ENCODE measurements around the gene RBBP4.

Gene RBBP4

GRCh38 chr1:32650752-32651460, at the start of gene RBBP4:
TSS of gene RBBP4 (plus strand) at chr1:32651208. CDS start at chr1:32651307, 99 bp downstream.
- peak within 1 kb of the TSS; percentile 83 for H3K4me3 ChIP-seq (ENCODE audit: low read length)
- H3K36me3 ChIP-seq (ENCODE audit: control insufficient read depth, low read length), result peaks cover 73% of the 10 kb centered on the region
- H3K27me3 ChIP-seq (ENCODE audit: control insufficient read depth, low read length), result no peaks in the 10 kb centered on the region
- peaks cover 24% of the 10 kb centered on the region for H4K20me1 ChIP-seq (ENCODE audit: control insufficient read depth, insufficient read depth, low read depth, low read length)
- H3K9me2 ChIP-seq (replicated peaks; ENCODE audit: control insufficient read depth, low read length), result no peaks in the 10 kb centered on the region
- H3K79me2 ChIP-seq (ENCODE audit: control insufficient read depth, low read length), result peaks cover 92% of the 10 kb centered on the region
- peaks cover 21% of the 10 kb centered on the region for H3F3A ChIP-seq (ENCODE audit: control insufficient read depth, insufficient read depth)
- peaks cover 63% of the 10 kb centered on the region for H3K4me1 ChIP-seq (ENCODE audit: control insufficient read depth, low read length)
- H3K27ac ChIP-seq (ENCODE audit: low read depth, low read length), result peak within 1 kb of the TSS; percentile 91
- TF ChIP-seq EZH2phosphoT487 (IDR thresholded peaks at IDR 0.05; ENCODE audit: borderline replicate concordance, low read length), result no peak
- TF ChIP-seq CTCF (IDR thresholded peaks at IDR 0.05; ENCODE audit: low read depth, low read length, poor library complexity, severe bottlenecking), result peak; percentile 18
- H3K9me3 ChIP-seq (ENCODE audit: control insufficient read depth, insufficient read depth, low read length), result no peaks in the 10 kb centered on the region
- peak within 1 kb of the TSS; percentile 86 for H3K4me2 ChIP-seq (ENCODE audit: low read length)

GRCh38 chr1:32605711-32606424, 45.1 kb upstream of the RBBP4 start:
- no peaks in the 10 kb centered on the region for H3K9me3 ChIP-seq (ENCODE audit: control insufficient read depth, insufficient read depth, low read length)
- no peaks in the 10 kb centered on the region for H3K36me3 ChIP-seq (ENCODE audit: control insufficient read depth, low read length)
- no peak overlapping the region for H3K4me3 ChIP-seq (ENCODE audit: low read length)
- no peaks in the 10 kb centered on the region for H3K9me2 ChIP-seq (replicated peaks; ENCODE audit: control insufficient read depth, low read length)
- H3K79me2 ChIP-seq (ENCODE audit: control insufficient read depth, low read length), result no peaks in the 10 kb centered on the region
- H3K27ac ChIP-seq (ENCODE audit: low read depth, low read length), result no peak overlapping the region
- no peak overlapping the region for H3K4me2 ChIP-seq (ENCODE audit: low read length)
- TF ChIP-seq CTCF (IDR thresholded peaks at IDR 0.05; ENCODE audit: low read depth, low read length, poor library complexity, severe bottlenecking), result no peak
- H3K4me1 ChIP-seq (ENCODE audit: control insufficient read depth, low read length), result no peaks in the 10 kb centered on the region
- H4K20me1 ChIP-seq (ENCODE audit: control insufficient read depth, insufficient read depth, low read depth, low read length), result no peaks in the 10 kb centered on the region
- no peaks in the 10 kb centered on the region for H3K27me3 ChIP-seq (ENCODE audit: control insufficient read depth, low read length)
- peaks cover 4% of the 10 kb centered on the region; the same call in 1 of the 2 replicates for H3F3A ChIP-seq (ENCODE audit: control insufficient read depth, insufficient read depth)

- Histone ChIP-seq H3K4me1 (ENCODE audit: control insufficient read depth, low read length) (no peaks in the 10 kb centered on the region), H3K9me3 (ENCODE audit: control insufficient read depth, insufficient read depth, low read length) (no peaks in the 10 kb centered on the region), H4K20me1 (ENCODE audit: control insufficient read depth, insufficient read depth, low read depth, low read length) (no peaks in the 10 kb centered on the region), H3K4me3 (ENCODE audit: low read length) (no peak overlapping the region), H3K9me2 (replicated peaks; ENCODE audit: control insufficient read depth, low read length) (no peaks in the 10 kb centered on the region), H3K27ac (ENCODE audit: low read depth, low read length) (no peak overlapping the region), H3K27me3 (ENCODE audit: control insufficient read depth, low read length) (no peaks in the 10 kb centered on the region), H3K36me3 (ENCODE audit: control insufficient read depth, low read length) (no peaks in the 10 kb centered on the region), H3K4me2 (ENCODE audit: low read length) (no peak overlapping the region), H3K79me2 (ENCODE audit: control insufficient read depth, low read length) (no peaks in the 10 kb centered on the region), H3F3A (ENCODE audit: control insufficient read depth, insufficient read depth) (peaks cover 4% of the 10 kb centered on the region; the same call in 1 of the 2 replicates)
- TF ChIP-seq CTCF (IDR thresholded peaks at IDR 0.05; ENCODE audit: low read depth, low read length, poor library complexity, severe bottlenecking), result no peak
- no peak for TF ChIP-seq EZH2phosphoT487 (IDR thresholded peaks at IDR 0.05; ENCODE audit: borderline replicate concordance, low read length)
Observed at GRCh38 chr1:32606565-32607371, 44.2 kb upstream of the RBBP4 start.
